ENCODE data around the gene SPESP1. TPM values are rescaled to one million over a fixed set of nuclear protein-coding genes. Genes with fewer than 3 reads are reported as not detected.
A peak's percentile ranks its signal among the peaks of the same experiment; 100 is the strongest.

Gene SPESP1
- total and polyA plus RNA-seq, 9 of the 15 experiments (the other 6 are each of a cell fraction or from before 2014, with no cell fraction given) = not detected

- no peaks in the 10 kb centered on the region for H3K27me3 ChIP-seq (ENCODE audit: control insufficient read depth in 2 of 2, insufficient read depth in 2 of 2, low read length in 2 of 2)
- POLR2A ChIA-PET = interaction anchor here (0.8 kb wide), 1 partner anchor 19 kb away, joined by 3 read pairs; no protein-coding TSS in a partner anchor
- FAIRE-seq = peak; percentile 87
- TF ChIP-seq PYGO2 (tag; IDR thresholded peaks at IDR 0.05) (no peak), ATF4 (CRISPR knock-in tag; IDR thresholded peaks at IDR 0.05) (0 out of 2 replicates have a peak, but pooled peaks have one; percentile 25), OTX1 (CRISPR knock-in tag; IDR thresholded peaks at IDR 0.05) (no peak), ZNF668 (CRISPR knock-in tag; IDR thresholded peaks at IDR 0.05) (no peak), SMC3 (conservative IDR thresholded peaks at IDR 0.05; ENCODE audit: insufficient read depth, low read depth, low read length) (peak; percentile 72), TCF7 (IDR thresholded peaks at IDR 0.05; ENCODE audit: borderline replicate concordance) (no peak), MAFK (IDR thresholded peaks at IDR 0.05; ENCODE audit: low read length) (no peak), JUND (IDR thresholded peaks at IDR 0.05; ENCODE audit: borderline replicate concordance, low read depth, low read length) (no peak), JUND (tag; IDR thresholded peaks at IDR 0.05; ENCODE audit: borderline replicate concordance, low read depth, low read length) (no peak), ZNF583 (CRISPR knock-in tag; IDR thresholded peaks at IDR 0.05) (no peak), DEAF1 (CRISPR knock-in tag; IDR thresholded peaks at IDR 0.05) (peak; percentile 74), CTCF (IDR thresholded peaks at IDR 0.05 in 2 of 3, conservative IDR thresholded peaks at IDR 0.05 in 1 of 3; ENCODE audit: insufficient read depth in 2 of 3, low read depth in 1 of 3, low read length in 3 of 3) (peak; percentile 85 to 87 (median 86))
Observed at GRCh38 chr15:68924866-68925560, 5.3 kb upstream of the SPESP1 start.

More at GRCh38 chr15:68924866-68925560, 5.3 kb upstream of the SPESP1 start:
- Histone ChIP-seq H3K4me3 (no peak overlapping the region), H3K9ac (ENCODE audit: insufficient read depth in 1 of 2, low read depth in 2 of 2, low read length in 2 of 2) (no peak overlapping the region), H3K36me3 (ENCODE audit: control insufficient read depth, insufficient read depth, low read length) (no peaks in the 10 kb centered on the region), H3K9me3 (replicated peaks; ENCODE audit: control insufficient read depth, insufficient read depth, low read depth, low read length) (peaks cover 1% of the 10 kb centered on the region; the same call in 1 of the 2 replicates), H3K27ac (ENCODE audit: extremely low read depth, low read depth, low read length) (no peak overlapping the region), H4K20me1 (replicated peaks; ENCODE audit: control insufficient read depth, insufficient read depth, low read length) (no peaks in the 10 kb centered on the region; the same call in 1 of the 2 replicates), H3K4me2 (ENCODE audit: insufficient read depth, low read length) (no peak overlapping the region), H3K79me2 (ENCODE audit: control insufficient read depth, insufficient read depth, low read length) (no peaks in the 10 kb centered on the region), H3K9me1 (ENCODE audit: control insufficient read depth, insufficient read depth, low read length) (no peaks in the 10 kb centered on the region), H3K4me1 (replicated peaks in 1 of 2; ENCODE audit: control insufficient read depth in 2 of 2, insufficient read depth in 2 of 2, low read length in 2 of 2) (peaks cover 0 to 5% of the 10 kb centered on the region in 2 experiments; a peak in 2 of 5 replicates), H2AFZ (ENCODE audit: low read depth, low read length) (peak overlapping the region; percentile 34; the same call in 1 of the 2 replicates)
- CTCF ChIA-PET (ENCODE audit: low intra/inter-chr PET ratio) = interaction anchor here (1.3 kb wide), 1 partner anchor 375 kb away, joined by 8 read pairs; no protein-coding TSS in a partner anchor
- DNase-seq (ENCODE audit: extremely low read depth in 1 of 4, low spot score in 3 of 4) (peak; percentile 65 to 74 (median 72)), ATAC-seq (peak; percentile 93)
- intact Hi-C loops (cut with micrococcal nuclease) = loop anchor here (2.0 to 5.0 kb wide), 2 partner anchors 107 to 374 kb away; no protein-coding TSS in a partner anchor
- WGBS (ENCODE audit: insufficient coverage, low coverage, missing lambda C conversion rate) = 2% methylated on average over 3 of the region's 8 CpGs
- BruUV-seq (replicated peaks) = no TSS peak
- in situ Hi-C loops (cut with MboI) = no loop called here

Data from K562 (cell line).